Measurements from ENCODE around the gene PRKCA. TPM values are rescaled to one million over a fixed set of nuclear protein-coding genes. Genes with fewer than 3 reads are reported as not detected.
A peak's percentile ranks its signal among the peaks of the same experiment; 100 is the strongest.

Gene PRKCA
- total RNA-seq, 6 experiments from 2014 or later = 81.2 to 106 (median 92.9) TPM

DNA sequence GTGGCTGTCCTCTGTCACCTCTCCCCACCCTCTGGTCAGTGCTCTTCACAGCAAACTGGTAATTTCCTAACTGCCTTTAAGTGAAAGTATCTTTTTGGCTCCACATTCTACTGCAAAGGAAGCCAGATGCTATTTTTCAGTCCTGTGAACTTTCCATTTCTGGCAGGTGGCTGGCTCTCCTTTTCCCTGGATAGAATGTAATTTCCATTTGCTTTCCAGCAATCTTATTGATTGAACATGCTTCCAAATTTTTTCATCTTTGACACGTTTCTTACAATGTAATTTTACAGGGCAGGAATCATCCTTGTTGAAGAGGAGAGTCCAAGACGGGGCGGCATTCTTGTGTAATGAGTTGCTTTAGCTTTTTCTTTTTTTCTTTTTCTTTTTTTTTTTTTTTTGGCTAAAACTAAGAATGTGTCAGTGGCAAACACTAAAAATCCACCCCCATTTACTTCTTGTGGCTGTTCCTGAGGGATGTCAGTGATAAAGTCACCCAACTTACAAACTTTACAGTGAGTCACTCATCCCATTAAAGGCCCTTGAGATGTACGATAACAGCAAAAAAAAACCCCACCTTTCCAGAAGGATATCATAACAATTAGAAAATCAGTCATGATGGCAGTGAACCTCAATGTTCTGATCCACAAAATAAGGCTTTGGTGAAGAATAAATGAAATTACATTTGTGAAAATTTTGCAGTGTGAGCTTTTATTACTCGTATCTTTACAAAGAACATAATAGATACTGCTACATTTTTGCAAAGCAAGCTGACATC lies 29.4 kb upstream of the PRKCA start:
- H3K36me3 Mint-ChIP-seq (ENCODE audit: low read depth) = no peaks in the 10 kb centered on the region
- H3K4me1 Mint-ChIP-seq (ENCODE audit: low read depth) = peaks cover 79% of the 10 kb centered on the region
- peak overlapping the region; percentile 84 for H3K4me3 Mint-ChIP-seq
- H3K27ac Mint-ChIP-seq = peak overlapping the region; percentile 83
- H3K27me3 Mint-ChIP-seq (ENCODE audit: insufficient read depth) = no peaks in the 10 kb centered on the region; the same call in 1 of the 2 replicates
- TF ChIP-seq, protein P1, sequence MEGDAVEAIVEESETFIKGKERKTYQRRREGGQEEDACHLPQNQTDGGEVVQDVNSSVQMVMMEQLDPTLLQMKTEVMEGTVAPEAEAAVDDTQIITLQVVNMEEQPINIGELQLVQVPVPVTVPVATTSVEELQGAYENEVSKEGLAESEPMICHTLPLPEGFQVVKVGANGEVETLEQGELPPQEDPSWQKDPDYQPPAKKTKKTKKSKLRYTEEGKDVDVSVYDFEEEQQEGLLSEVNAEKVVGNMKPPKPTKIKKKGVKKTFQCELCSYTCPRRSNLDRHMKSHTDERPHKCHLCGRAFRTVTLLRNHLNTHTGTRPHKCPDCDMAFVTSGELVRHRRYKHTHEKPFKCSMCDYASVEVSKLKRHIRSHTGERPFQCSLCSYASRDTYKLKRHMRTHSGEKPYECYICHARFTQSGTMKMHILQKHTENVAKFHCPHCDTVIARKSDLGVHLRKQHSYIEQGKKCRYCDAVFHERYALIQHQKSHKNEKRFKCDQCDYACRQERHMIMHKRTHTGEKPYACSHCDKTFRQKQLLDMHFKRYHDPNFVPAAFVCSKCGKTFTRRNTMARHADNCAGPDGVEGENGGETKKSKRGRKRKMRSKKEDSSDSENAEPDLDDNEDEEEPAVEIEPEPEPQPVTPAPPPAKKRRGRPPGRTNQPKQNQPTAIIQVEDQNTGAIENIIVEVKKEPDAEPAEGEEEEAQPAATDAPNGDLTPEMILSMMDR (IDR thresholded peaks at IDR 0.05) = no peak; the same call in 1 of the 2 replicates
- no peaks in the 10 kb centered on the region for H3K9me3 Mint-ChIP-seq
- DNase-seq = peak; percentile 91

DNA sequence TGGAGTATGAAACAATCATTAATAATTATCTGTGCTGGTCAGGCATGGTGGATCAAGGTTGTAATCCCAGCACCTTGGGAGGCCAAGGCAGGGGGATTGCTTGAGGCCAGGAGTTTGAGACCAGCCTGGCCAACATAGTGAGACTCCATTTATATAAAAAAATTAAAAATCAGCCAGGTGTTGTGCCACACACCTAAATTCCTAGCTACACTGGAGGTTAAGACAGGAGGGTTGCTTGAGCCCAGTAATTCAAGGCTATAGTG lies 28.9 kb upstream of the PRKCA start:
- H3K4me1 Mint-ChIP-seq (ENCODE audit: low read depth) = peaks cover 74% of the 10 kb centered on the region
- peak overlapping the region; percentile 84 for H3K4me3 Mint-ChIP-seq
- DNase-seq = no peak
- no peaks in the 10 kb centered on the region for H3K9me3 Mint-ChIP-seq
- no peaks in the 10 kb centered on the region for H3K36me3 Mint-ChIP-seq (ENCODE audit: low read depth)
- TF ChIP-seq, protein P1 (IDR thresholded peaks at IDR 0.05) = no peak
- H3K27me3 Mint-ChIP-seq (ENCODE audit: insufficient read depth) = no peaks in the 10 kb centered on the region; the same call in 1 of the 2 replicates
- H3K27ac Mint-ChIP-seq = peak overlapping the region; percentile 83

DNA sequence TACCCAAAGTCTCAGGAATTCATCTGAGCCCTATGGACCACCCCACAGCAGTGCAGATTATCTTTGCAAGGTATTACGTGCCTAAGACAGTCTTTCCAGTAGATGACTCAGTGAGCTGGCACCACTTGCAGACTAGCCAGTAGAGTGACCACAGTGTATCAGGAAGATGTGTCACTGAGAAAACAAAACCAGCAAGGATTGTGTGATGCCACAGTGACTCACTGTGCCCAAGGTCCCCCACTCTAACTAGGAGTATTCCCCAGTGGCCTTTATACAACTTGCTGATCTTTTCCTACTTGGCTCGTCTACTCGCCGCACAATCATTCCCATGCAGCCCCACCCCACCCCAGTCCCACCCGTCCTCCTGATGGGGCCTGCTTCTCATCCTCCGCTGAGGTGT lies 26.8 kb upstream of the PRKCA start:
- Mint-ChIP-seq H3K9me3 (no peaks in the 10 kb centered on the region), H3K4me3 (peak overlapping the region; percentile 79), H3K4me1 (ENCODE audit: low read depth) (peaks cover 61% of the 10 kb centered on the region), H3K27me3 (ENCODE audit: insufficient read depth) (no peaks in the 10 kb centered on the region; the same call in 1 of the 2 replicates), H3K36me3 (ENCODE audit: low read depth) (no peaks in the 10 kb centered on the region), H3K27ac (peak overlapping the region; percentile 87)
- peak; percentile 99 for DNase-seq
- TF ChIP-seq, protein P1 (IDR thresholded peaks at IDR 0.05) = no peak

DNA sequence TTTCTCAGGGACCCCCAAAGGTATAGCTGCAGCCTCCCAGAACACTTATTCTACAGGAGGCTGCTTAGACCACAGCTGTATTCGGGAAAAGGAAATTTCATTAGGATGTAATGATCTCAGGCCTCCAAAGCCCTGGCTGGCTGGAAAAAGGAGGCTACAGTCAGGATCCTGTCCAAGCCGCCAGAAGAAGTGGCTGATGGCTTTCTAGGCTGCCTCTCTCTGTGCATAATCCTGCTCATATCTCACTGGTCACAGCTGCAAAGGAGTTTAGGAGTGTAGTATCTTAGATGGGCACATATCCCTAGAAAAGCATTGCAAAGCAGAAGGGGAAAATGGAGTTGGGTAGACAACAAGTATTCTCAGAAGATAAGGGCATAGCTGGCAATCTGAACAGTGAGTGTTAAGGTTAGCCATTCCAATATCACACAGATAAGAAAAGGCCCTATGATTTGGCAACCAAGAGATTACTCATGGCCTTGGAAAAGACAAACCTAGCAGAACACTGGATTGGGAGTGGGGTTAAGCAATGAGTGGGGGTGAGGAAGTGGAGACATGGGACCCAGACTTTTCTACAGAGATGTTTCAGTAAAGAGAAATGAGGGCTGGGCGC lies 26.0 kb upstream of the PRKCA start:
- TF ChIP-seq, protein P1 (IDR thresholded peaks at IDR 0.05) = no peak
- no peaks in the 10 kb centered on the region; the same call in 1 of the 2 replicates for H3K27me3 Mint-ChIP-seq (ENCODE audit: insufficient read depth)
- peak; percentile 22 for DNase-seq
- H3K4me1 Mint-ChIP-seq (ENCODE audit: low read depth) = peaks cover 54% of the 10 kb centered on the region
- H3K36me3 Mint-ChIP-seq (ENCODE audit: low read depth) = no peaks in the 10 kb centered on the region
- peak overlapping the region; percentile 87 for H3K27ac Mint-ChIP-seq
- peak overlapping the region; percentile 79 for H3K4me3 Mint-ChIP-seq
- H3K9me3 Mint-ChIP-seq = no peaks in the 10 kb centered on the region

DNA sequence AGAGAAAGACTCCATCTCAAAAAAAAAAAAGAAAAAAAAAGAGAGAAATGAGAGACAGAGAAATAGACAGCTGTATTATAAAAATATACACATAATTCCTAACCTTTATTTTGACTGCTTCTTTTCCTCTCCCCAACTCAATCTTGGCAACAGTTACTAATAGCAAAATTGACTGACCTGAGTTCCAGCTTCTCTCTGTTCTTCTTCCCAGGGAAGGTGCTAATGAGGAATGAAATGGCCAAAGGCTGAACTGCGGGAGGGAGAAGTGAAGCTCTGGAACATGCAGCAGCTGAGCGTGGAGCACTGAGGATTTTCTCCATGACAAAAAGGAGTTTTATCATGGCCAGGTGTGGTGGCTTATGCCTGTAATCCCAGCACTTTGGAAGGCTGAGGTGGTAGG lies 25.2 kb upstream of the PRKCA start:
- TF ChIP-seq, protein P1 (IDR thresholded peaks at IDR 0.05) = no peak
- DNase-seq = no peak
- Mint-ChIP-seq H3K4me3 (no peak overlapping the region), H3K9me3 (no peaks in the 10 kb centered on the region), H3K4me1 (ENCODE audit: low read depth) (peaks cover 55% of the 10 kb centered on the region), H3K27ac (no peak overlapping the region; the same call in 1 of the 2 replicates), H3K27me3 (ENCODE audit: insufficient read depth) (no peaks in the 10 kb centered on the region; the same call in 1 of the 2 replicates), H3K36me3 (ENCODE audit: low read depth) (peaks cover 4% of the 10 kb centered on the region; the same call in 1 of the 2 replicates)

All from HFFc6 (cell line).